Neuron (in vitro differentiated cells): ENCODE results near the gene STAU1.

Experiments
- H2AFZ ChIP-seq: one replicate; pipeline ENCODE4 v1.6.1; 2013; ENCODE audit warnings: low read depth, mild to moderate bottlenecking, inconsistent platforms, low read length, moderate library complexity
- H3K27me3 ChIP-seq: one replicate; pipeline ENCODE4 v1.6.1; 2013; ENCODE audit warnings: low read length; ENCODE audit not compliant: insufficient read depth
- H3K36me3 ChIP-seq: one replicate; pipeline ENCODE4 v1.6.1; 2013; ENCODE audit warnings: low read length; ENCODE audit not compliant: insufficient read depth
- H3K4me1 ChIP-seq: one replicate; pipeline ENCODE4 v1.6.1; 2013; ENCODE audit warnings: low read length; ENCODE audit not compliant: insufficient read depth
- H3K4me3 ChIP-seq: 2 replicates; pipeline ENCODE4 v1.5.1; 2013; ENCODE audit warnings: mild to moderate bottlenecking, low read length, moderate library complexity
- H3K9me3 ChIP-seq: one replicate; pipeline ENCODE4 v1.6.1; 2013; ENCODE audit warnings: low read length

The STAU1 gene, protein sequence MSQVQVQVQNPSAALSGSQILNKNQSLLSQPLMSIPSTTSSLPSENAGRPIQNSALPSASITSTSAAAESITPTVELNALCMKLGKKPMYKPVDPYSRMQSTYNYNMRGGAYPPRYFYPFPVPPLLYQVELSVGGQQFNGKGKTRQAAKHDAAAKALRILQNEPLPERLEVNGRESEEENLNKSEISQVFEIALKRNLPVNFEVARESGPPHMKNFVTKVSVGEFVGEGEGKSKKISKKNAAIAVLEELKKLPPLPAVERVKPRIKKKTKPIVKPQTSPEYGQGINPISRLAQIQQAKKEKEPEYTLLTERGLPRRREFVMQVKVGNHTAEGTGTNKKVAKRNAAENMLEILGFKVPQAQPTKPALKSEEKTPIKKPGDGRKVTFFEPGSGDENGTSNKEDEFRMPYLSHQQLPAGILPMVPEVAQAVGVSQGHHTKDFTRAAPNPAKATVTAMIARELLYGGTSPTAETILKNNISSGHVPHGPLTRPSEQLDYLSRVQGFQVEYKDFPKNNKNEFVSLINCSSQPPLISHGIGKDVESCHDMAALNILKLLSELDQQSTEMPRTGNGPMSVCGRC

DNA sequence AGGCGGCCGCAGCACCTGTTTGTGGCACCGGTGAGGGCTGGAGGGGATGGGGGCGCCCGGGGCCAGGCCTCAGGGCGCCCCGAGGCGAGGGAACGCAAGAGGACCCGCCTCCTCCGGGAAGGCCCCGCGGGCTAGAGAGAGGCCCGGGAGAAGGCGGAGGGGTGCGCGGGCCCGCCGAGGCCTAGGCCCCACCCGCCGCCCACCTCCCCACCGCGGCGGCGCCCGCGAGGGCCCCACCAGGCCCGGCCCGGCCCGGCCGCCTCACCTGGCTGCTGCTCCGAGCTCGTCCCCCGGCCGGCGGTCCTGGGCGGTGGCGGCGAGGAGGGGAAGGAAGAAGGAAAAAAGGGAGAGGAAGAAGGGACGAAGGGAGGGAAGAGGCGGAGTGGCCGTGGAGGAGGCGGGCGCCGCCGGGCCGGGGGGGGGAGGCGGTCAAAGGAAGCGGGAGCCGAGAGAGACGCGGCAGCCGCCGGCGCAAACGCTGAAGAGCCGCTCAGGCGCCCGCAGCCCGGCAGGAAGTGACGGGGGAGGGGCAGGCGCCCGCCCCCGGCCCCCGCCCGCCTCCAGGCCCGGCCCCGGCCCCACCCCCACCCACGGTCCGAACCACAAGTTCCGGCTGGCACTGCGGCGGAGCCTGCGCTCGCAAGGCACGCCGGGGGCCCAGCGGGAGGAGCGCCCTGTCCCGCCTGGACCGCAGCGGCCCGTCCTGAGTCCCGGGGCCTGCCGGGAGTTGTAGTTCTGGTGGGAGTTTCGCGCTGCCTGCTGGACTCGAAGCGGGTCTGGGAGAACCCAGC is at the start of gene STAU1:
STAU1 (minus strand) TSS at position 484 of the 791 bp plus-strand sequence. CDS start 22,133 bp downstream, outside the sequence.
- H3K27me3 ChIP-seq = no peaks in the 10 kb centered on the region
- H3K4me3 ChIP-seq = peak within 1 kb of the TSS; percentile 79
- H3K4me1 ChIP-seq = peaks cover 7% of the 10 kb centered on the region
- H2AFZ ChIP-seq = peak within 1 kb of the TSS; percentile 79
- H3K9me3 ChIP-seq = no peaks in the 10 kb centered on the region
- peaks cover 5% of the 10 kb centered on the region for H3K36me3 ChIP-seq

DNA sequence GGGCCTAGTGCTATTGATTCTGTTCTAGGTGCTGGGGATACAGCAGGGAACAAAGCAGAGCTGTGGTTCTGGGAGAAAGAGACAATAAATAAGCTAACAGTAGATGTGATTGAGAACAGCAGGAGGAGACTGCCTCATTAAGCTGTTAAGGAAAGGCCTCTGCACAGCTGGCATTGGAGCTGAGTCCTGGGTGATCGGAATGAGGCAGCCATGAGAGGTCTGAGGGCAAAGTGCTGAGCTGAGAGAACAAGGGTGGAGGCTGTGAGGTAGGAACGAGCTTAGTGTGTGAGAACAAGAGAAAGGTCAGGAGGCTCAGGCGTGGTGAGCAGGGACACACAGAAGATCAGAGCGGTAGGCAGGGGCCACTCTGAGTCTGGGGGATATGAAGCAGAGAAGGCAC is 49.4 kb upstream of the STAU1 start:
- no peak overlapping the region for H2AFZ ChIP-seq
- H3K9me3 ChIP-seq = no peaks in the 10 kb centered on the region
- no peaks in the 10 kb centered on the region for H3K27me3 ChIP-seq
- H3K4me1 ChIP-seq = peaks cover 4% of the 10 kb centered on the region
- no peak overlapping the region for H3K4me3 ChIP-seq
- H3K36me3 ChIP-seq = peaks cover 66% of the 10 kb centered on the region

DNA sequence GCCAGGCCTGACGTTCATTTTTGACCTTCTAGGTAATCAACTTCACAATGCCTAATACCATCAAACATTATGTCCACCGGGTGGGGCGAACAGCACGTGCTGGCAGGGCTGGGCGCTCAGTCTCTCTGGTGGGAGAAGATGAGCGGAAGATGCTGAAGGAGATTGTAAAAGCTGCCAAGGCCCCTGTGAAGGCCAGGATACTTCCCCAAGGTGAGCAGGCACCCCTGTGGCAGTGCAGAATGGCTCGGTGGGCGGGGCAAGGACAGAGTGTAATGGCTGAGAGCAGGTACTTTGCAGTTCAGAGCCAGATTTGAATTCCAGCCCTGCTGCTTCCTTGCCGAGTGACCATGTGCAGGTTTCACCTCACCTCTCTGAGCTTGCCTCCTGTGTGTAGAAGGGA is 48.2 kb upstream of the STAU1 start:
- no peaks in the 10 kb centered on the region for H3K27me3 ChIP-seq
- H3K4me1 ChIP-seq = peaks cover 4% of the 10 kb centered on the region
- H3K36me3 ChIP-seq = peaks cover 64% of the 10 kb centered on the region
- no peak overlapping the region for H3K4me3 ChIP-seq
- no peaks in the 10 kb centered on the region for H3K9me3 ChIP-seq
- H2AFZ ChIP-seq = no peak overlapping the region

DNA sequence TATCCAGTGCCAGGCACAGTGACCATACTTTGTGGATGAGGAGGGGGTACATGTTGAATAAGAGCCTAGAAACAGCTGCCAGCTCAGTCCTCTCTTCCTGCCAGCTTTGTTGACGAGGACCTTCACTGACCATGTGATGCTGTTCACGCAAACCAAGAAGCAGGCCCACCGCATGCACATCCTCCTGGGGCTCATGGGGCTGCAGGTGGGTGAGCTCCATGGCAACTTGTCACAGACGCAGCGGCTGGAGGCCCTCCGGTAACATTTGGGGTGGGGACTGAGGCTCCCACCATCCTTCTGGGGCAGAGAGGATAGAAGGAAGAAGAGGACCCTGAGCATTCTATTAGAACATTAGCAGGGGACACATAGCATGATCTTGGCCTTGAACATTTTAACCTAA is 46.7 kb upstream of the STAU1 start:
- H3K27me3 ChIP-seq = no peaks in the 10 kb centered on the region
- H2AFZ ChIP-seq = no peak overlapping the region
- no peak overlapping the region for H3K4me3 ChIP-seq
- peaks cover 4% of the 10 kb centered on the region for H3K4me1 ChIP-seq
- H3K36me3 ChIP-seq = peaks cover 71% of the 10 kb centered on the region
- no peaks in the 10 kb centered on the region for H3K9me3 ChIP-seq

DNA sequence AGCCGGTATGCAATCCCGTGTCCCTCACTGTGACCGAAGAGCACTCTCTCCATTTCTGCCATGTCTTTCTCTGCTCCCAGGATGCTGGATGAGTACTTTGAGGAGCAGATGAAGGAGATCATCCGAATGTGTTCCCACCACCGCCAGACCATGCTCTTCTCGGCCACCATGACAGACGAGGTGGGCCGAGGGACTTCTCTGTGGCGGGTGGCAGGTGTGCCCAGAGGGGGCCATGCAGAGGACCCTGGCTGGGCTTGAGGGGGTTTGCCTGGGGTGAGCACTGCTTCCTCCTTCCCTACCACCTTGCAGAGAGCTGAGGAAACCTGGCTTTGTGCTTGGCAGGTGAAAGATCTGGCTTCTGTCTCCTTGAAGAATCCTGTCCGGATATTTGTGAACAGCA is 45.1 kb upstream of the STAU1 start:
- Histone ChIP-seq H3K36me3 (peaks cover 73% of the 10 kb centered on the region), H3K4me1 (peaks cover 4% of the 10 kb centered on the region), H3K4me3 (no peak overlapping the region), H3K27me3 (no peaks in the 10 kb centered on the region), H2AFZ (no peak overlapping the region), H3K9me3 (no peaks in the 10 kb centered on the region)

DNA sequence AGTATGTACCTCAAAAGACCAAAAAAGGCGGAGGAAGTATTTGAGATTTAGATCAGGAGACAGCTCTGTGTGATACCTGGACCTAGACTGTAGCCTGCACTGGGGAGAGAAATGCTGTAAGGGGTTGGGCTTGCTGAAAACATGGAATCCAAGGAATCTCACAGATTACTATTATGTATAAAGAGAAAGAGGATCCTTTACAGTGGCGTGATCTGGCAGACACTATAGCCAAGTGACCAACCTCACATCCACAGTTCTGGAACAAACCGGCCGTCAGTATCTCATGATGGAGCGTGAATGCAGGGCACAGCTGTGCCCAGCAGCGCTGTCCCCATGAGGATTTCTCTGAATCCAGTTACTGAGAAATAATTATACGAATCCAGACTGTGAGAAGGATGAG is 43.3 kb upstream of the STAU1 start:
- Histone ChIP-seq H3K9me3 (no peaks in the 10 kb centered on the region), H3K4me1 (no peaks in the 10 kb centered on the region), H3K4me3 (no peak overlapping the region), H2AFZ (no peak overlapping the region), H3K36me3 (peaks cover 72% of the 10 kb centered on the region), H3K27me3 (no peaks in the 10 kb centered on the region)

DNA sequence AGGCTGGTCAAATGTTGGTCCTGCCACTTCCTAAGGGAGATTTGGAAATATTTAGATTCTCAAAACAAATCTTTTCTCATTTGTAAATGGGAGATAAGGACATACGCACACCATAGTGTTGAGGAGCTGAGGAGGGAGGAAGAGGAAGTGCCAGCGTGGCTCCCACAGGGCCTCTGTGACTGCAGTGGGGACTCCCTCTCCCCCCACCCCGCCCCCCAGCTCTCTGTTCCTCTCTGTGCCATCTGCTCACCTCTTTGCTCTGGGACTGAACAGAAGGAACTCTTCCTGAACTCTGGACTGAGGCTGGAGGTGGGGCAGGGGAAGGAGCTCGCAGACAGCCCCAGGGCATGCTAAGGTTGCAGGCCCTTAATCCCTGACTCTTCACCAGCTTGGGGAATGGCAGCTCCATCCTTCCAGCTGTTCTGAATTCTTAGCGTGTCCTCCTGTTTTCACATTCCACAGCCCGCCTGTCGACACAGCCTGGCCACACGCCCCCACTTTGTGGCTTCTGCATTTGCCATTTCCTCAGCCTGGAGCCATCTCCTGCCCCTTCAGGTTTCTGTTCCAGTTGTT is 42.5 kb upstream of the STAU1 start:
- Histone ChIP-seq H3K4me1 (no peaks in the 10 kb centered on the region), H3K9me3 (no peaks in the 10 kb centered on the region), H2AFZ (no peak overlapping the region), H3K4me3 (no peak overlapping the region), H3K36me3 (peaks cover 75% of the 10 kb centered on the region), H3K27me3 (no peaks in the 10 kb centered on the region)

DNA sequence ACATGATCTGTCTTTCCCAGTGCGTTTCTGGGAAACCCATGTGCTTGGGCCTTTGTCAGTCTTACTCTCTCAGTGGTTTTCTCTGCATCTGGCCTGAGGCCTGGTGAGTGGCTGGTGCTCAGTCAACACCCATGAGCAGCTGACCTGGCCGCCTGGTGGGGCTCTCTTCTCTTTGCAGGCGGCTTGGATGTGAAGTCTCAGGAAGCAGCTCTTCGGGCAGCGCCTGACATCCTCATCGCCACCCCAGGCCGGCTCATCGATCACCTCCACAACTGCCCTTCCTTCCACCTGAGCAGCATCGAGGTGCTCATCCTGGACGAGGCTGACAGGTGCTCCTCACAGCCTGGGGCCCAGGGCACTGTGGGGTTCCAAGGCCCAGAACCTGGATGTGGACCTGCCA is 41.9 kb upstream of the STAU1 start:
- no peak overlapping the region for H2AFZ ChIP-seq
- H3K36me3 ChIP-seq = peaks cover 76% of the 10 kb centered on the region
- H3K9me3 ChIP-seq = no peaks in the 10 kb centered on the region
- no peaks in the 10 kb centered on the region for H3K27me3 ChIP-seq
- H3K4me3 ChIP-seq = no peak overlapping the region
- no peaks in the 10 kb centered on the region for H3K4me1 ChIP-seq

DNA sequence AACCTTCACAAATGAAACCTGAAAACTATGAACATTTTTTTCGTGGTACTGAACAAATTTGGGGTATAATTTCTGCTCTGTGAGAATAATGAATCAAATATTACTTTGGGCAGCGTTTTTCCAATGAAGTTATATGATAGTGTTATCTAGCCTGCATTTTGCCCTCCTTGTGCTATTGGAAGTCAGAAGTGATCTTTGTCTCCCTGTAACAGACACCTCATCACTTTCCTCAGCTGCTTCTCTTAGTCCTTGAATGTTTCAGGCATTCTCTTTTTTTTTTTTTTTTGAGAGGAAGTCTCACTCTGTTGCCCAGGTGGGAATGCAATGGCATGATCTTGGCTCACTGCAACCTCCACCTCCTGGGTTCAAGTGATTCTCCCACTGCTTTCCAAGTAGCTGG is 41.2 kb upstream of the STAU1 start:
- no peak overlapping the region for H3K4me3 ChIP-seq

DNA sequence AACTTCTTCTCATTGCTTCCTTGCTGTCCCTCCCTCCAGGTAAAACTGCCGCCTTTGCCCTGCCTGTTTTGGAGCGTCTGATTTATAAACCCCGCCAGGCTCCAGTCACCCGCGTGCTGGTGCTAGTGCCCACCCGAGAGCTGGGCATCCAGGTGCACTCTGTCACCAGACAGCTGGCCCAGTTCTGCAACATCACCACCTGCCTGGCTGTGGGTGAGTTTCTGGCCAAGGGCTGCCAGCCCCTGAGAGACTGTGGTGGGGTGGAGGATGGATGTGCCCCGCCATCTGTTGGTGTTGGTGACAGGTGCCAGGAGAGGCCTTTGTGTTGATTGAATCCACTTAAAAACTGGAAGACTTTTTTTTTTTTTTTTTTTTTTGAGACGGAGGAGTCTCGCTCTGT is 40.5 kb upstream of the STAU1 start:
- Histone ChIP-seq H2AFZ (no peak overlapping the region), H3K27me3 (no peaks in the 10 kb centered on the region), H3K4me3 (no peak overlapping the region), H3K9me3 (no peaks in the 10 kb centered on the region), H3K36me3 (peaks cover 78% of the 10 kb centered on the region), H3K4me1 (no peaks in the 10 kb centered on the region)

More for the DNA sequence above, 41.2 kb upstream of the STAU1 start:
- Histone ChIP-seq H3K27me3 (no peaks in the 10 kb centered on the region), H2AFZ (no peak overlapping the region), H3K4me1 (no peaks in the 10 kb centered on the region), H3K9me3 (no peaks in the 10 kb centered on the region), H3K36me3 (peaks cover 76% of the 10 kb centered on the region)

DNA sequence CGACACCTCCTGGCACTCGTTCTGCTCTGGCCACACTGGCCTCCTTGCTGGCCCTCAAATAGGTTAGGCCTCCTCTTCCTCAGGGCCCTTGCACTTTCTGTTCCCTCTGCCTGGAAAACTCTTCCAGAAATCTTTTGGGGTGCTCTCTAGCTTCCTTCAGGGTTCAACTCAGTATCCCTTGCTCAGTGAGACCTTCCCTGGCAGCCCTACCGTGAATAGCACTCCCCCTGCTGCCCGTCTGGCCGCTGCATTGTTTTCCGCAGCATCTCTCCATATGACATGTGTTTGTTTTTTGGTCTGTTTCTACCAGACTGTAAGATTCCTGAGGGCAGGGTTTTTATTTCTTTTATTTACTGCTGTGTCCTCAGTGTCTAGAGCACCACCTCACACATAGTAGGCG is 37.8 kb upstream of the STAU1 start:
- H3K9me3 ChIP-seq = no peaks in the 10 kb centered on the region
- no peak overlapping the region for H3K4me3 ChIP-seq
- no peaks in the 10 kb centered on the region for H3K4me1 ChIP-seq
- no peak overlapping the region for H2AFZ ChIP-seq
- H3K36me3 ChIP-seq = peaks cover 76% of the 10 kb centered on the region
- H3K27me3 ChIP-seq = no peaks in the 10 kb centered on the region

DNA sequence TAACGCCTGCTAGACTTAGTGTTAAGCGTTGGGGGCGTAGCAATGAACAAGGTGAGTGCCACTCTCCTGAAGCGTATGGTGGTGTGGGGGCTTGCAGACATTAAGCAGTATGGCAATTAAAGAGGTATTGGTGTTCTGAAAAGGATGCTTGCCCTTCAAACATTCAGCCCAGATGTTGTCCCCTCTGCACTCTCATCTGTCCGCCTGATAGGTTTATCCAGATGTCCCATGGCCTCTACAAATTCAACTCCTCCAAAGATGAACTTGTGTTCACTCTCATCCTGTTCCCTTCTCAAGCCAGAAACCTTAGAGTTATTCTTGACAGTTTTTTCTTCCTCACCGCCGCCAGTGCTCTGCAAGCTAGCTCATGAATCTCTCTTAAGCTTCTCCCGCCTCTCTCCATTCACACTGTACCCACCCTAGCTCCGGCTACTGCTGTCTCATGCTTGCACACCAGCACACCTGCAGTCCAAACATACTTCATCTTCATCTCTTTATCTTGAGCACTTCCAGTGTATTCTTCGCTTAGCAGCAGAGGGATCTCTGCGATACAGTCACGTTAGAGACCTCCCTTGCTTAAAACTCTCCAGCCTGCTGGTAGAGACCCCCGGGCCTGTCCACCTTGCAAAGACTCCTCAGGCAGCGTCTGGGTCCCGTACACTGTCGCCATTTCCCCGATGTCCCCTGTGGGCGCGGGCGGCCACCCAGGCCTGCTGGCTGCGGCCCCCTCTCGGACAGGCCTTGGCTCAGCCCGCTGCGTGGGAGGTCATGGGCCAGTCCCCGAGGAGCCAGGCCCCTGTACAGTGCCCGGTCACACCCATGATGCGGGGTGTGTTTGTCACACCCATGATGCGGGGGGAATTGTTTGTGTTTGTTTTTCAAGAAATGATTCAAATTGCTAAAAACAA is 32.0 kb upstream of the STAU1 start:
- Histone ChIP-seq H3K4me1 (peaks cover 8% of the 10 kb centered on the region), H2AFZ (peak overlapping the region; percentile 58), H3K4me3 (peak overlapping the region; percentile 78), H3K9me3 (no peaks in the 10 kb centered on the region), H3K27me3 (no peaks in the 10 kb centered on the region), H3K36me3 (peaks cover 35% of the 10 kb centered on the region)
